HG03280 (cell line): ENCODE measurements around the gene DTYMK.
"Not testable (repeated sequence)": the region's sequence is repeated elsewhere in the genome, so short reads cannot be mapped to it uniquely, and the experiment has no call there.

Experiments used
- ATAC-seq: cut with Tn5 transposase; IDR thresholded peaks from one replicate; pipeline ENCODE4 v1.9.1; 2021; ENCODE audit warnings: mild to moderate bottlenecking, moderate library complexity; ENCODE audit not compliant: unreplicated experiment

The DTYMK gene, protein sequence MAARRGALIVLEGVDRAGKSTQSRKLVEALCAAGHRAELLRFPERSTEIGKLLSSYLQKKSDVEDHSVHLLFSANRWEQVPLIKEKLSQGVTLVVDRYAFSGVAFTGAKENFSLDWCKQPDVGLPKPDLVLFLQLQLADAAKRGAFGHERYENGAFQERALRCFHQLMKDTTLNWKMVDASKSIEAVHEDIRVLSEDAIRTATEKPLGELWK

GRCh38 chr2:241686650-241687425 is at the start of gene DTYMK:
Gene DTYMK (minus strand): TSS chr2:241686815. CDS start chr2:241686783, 32 bp downstream.
- peak; percentile 94 for ATAC-seq

- no peak for ATAC-seq
These were observed 49.5 kb upstream of the DTYMK start for GRCh38 chr2:241736111-241736510.

DNA sequence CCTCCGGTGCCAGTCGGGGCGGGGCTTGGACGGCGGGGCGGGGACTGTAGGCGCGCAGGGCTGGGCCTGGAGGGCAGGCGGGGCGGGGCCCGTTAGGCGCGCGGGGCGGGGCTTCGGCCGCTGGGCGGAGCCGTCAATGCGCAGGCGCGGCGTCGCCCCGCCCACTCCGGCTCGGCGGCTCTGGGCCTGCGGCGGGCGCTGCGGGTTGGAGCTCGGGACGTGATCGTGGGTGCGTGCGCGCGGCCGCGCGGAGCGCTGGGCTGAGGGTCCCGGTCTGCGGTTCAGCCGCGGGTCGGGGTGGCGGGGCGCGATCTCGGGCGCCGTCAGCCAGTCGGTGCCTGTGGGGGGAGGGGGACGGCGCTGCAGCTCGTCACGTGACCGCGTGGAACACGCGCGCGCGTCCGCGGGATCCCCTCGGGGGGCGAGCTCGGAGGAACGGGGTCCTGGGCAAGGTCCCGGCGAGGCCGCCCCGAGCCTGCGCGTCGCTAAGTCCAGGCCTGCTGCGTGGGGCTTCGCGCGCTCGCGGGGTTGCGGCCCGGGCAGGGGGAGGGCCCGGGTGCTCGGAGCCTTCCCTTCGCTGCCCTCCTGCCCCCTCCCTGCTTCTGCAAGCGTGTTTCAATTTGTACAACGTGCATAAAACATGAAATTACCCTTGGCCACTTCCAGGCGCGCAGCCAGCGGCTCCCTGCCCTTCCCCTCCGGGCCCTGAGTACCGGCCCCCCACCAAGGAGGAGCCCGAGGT is 48.0 kb upstream of the DTYMK start, which contains the start of gene D2HGDH:
D2HGDH (plus strand) TSS at position 164 of the 742 bp plus-strand sequence. CDS start 595 bp downstream, outside the sequence.
- ATAC-seq = peak; percentile 88

- no peak for ATAC-seq
These were observed 47.5 kb upstream of the DTYMK start for GRCh38 chr2:241734208-241734466.

- ATAC-seq = no peak
These were observed 47.0 kb upstream of the DTYMK start for GRCh38 chr2:241733391-241734207.

DNA sequence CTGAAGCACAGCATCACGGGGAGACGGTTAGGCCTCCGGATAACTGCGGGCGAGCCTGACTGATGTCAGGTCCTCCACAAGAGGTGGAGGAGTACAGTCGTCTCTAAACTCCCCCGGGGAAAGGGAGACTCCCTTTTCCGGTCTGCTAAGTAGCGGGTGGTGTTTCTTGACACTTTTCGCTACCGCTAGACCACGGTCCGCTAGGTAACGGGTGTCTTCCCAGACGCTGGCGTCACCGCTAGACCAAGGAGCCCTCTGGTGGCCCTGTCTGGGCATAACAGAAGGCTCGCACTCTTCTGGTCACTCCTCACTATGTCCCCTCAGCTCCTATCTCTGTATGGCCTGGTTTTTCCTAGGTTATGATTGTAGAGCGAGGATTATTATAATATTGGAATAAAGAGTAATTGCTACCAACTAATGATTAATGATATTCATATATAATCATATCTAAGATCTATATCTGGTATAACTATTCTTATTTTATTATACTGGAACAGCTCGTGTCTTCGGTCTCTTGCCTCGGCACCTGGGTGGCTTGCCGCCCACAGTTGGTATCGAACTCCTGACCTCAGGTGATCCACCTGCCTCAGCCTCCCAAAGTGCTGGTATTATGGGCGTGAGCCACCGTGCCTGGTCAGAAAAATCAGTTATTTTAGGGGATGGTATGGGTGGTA is 46.0 kb upstream of the DTYMK start:
- ATAC-seq = not testable (repeated sequence)

DNA sequence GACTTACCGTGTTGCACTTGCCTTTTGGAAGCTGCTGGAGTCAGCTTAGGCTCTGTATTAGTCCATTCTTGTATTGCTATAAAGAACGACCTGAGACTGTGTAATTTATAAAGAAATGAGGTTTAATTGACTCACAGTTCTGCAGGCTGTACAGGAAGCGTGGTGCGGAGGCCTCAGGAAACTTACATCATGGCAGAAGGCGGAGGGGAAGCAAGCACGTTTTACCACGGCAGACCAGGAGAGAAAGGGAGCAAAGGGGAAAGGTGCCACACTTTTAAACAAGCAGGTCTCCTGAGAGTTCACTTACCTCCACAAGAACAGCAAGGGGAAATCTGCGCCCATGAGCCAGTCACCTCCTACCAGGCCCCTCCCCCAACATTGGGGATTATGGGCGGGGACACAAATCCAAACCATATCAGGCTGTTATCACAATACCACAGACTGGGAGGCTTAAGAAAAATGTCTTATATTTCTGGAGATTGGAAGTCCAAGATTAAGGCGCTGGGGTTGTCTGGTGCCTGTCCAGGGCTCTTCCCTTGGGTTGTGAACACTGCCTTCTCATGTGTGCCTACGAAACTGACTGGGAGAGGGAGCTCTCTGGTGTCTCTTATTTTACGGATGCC is 44.2 kb upstream of the DTYMK start:
- ATAC-seq = no peak

DNA sequence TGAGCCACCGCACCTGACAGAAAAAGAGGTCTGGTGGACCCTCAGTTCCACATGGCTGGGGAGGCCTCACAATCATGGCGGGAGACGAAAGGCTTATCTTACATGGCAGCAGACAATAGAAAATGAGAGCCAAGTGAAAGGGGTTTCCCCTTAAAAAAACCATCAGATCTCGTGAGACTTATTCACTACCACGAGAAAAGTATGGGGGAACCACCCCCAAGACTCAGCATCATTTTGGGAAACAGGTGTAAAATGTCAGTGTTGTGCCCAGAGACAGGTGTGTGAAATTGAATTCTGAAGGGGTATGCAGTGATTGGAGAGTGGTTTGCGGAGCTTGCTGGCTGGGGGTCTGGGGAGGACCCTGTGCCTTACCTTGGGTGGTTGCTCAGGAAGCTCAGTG is 43.3 kb upstream of the DTYMK start:
- no peak for ATAC-seq

DNA sequence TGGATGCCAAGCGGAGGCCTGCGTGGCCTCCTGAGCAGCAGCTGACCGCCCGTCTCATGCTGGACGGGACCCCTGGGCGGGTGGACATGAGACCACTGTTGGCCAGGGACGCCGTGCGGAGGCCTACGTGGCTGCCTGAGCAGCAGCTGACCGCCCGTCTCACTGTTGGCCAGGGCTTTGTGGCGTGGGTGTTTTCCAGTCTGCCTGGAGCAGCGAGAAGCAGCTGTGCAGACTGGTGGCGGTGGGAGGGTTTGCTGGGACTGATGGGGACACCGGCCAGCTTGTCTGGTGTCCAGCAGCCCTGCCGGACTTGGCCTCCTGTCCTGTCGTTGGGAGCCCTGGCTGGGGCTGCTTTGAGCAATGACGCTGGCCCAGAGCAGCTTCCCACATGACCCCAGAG is 42.0 kb upstream of the DTYMK start:
- no peak for ATAC-seq

DNA sequence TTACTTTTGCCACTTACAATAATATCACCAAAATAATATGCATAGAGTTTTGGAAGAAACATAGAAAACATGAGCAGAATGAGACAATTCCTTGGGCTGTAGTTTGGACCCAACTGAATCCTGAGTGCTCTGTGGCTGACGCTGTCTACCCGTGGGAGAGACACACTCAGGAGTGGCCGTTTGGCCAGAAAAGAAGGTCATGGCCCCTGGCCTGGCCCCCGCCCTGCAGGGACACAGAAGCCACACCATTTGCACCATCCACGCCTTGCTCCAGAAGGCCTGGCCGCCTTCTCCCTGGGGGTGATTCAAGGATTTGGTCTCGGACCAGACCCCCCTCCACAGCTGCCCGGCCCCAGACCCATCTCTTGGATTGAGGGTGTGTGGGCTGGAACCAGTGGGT is 41.4 kb upstream of the DTYMK start:
- ATAC-seq = no peak

GRCh38 chr2:241726459-241726858 is 39.8 kb upstream of the DTYMK start:
- no peak for ATAC-seq

DNA sequence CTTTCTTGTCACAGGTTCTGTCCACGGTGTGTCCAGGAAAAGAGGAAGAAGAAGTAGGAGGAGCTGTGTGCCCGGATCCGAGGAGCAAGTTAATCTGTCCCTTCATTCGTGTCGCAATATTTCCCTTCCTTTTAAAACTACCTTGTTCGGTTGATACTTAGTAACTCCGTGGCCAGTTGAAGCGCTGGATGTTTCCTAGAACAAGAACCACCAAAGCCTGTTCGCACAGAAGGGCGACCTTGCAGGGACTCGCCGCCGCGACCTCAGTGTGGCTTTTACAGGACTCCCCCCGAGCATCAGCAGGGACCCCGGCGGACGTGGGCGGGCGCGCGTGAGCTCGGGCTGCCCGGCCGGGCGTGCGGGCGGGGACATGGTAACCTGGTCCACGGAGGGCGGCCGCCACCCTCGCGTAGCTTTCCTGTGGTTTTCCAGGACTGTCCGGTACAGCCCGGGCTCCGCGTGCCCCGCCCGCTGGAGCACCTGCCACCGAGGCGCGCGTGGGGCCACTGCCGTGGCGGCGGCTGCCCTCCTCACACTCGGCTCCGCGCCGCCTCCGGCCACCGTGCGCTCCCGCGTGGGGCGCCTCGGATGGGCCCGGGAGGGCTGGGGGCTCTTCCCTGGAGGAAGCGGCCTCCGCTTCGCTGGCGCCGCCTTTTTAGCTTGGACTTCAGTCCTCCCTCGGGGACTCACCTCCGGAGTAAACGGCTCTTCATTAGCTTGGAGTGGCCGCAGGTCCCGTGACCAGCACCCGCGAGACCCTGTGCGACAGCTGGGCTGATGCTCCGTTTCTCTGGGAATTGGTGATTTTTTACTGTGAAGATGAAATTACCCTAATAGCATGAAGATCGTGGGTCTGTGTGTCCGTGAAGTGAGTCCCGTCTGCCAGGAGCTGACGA is 38.6 kb upstream of the DTYMK start:
- ATAC-seq = no peak

- ATAC-seq = no peak
These were observed 37.8 kb upstream of the DTYMK start for GRCh38 chr2:241724259-241724974.

DNA sequence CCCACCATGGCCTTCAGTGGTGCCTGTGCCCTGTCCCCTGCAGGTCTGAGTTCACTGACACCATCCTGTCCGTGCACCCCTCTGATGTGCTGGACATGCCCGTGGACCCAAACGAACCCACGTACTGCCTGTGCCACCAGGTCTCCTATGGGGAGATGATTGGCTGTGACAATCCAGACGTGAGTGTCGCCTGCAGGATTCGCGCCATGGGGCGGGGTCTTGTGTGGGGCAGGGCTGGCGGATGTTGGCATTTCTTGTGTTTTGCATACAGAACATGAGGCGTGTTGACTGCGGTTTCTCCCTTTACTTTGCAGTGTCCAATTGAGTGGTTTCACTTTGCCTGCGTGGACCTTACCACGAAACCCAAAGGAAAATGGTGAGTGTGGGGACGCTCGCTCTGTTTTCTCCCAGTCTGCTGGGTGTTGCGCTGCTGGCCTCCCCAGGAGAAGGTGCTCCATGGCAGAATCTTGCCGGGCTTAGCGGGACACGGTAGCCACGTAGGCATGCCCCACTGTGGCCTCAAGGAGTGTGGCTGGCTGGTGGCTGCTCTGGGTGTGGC is 36.4 kb upstream of the DTYMK start:
- ATAC-seq = no peak

DNA sequence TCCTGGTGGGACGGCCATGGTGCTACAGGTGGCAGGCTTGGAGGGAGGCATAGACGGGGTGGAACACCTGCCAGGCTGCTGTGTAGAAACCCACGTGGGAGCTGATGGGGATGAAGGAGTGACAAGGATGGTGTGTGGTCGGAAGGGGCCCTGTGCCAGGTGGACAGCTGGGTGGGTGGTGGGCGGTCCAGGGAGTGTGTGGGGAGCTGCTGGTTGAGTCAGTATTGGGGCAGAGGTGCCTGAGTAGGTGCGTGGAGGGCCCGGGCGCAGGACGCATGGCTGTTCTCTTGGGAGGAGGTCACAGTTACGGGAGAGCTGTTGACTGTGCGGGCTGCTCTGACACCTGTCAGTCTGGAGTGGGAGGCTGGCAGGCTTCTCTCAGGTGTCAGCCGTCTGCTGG is 35.2 kb upstream of the DTYMK start:
- no peak for ATAC-seq

GRCh38 chr2:241720560-241720959 is 33.9 kb upstream of the DTYMK start:
- no peak for ATAC-seq

DNA sequence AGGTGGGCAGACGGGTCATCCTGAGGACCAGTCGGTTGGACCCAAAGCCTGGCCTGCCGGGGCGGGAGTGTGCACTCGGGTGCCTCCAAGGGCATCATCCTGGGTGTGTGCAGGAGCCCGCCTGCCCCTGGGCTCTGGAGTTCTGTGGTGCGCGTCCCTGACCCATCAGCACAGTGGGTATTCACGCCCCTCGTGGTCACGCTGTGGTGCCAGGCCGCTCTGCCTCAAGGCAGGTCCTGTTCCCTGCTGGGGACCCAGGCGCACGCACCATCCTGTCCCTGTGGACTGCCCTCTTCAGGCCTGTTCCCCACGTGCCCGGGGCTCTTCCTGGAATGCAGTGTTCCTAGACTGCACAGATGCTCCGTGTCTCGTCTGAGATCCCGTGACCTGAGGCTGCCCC is 33.5 kb upstream of the DTYMK start:
- ATAC-seq = no peak

DNA sequence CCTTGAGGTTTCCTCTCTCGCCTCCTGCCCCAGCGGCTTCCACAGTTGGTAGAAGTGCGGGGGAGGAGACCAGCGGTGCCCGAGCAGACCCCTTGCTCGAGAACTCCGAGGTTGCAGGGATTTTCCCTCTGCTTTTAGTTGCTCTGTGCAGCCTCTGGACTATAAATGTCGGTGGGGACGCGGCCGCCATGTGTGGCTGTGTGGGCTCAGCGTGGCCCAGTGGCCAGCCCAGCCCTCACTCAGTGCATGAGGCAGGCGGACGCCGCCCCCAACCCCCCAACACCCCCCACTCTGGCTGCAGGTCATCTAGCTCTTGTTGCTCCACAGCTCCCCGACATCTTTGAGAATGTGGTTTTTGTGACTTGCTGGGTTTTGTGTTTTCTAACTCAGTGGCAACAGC is 32.5 kb upstream of the DTYMK start:
- no peak for ATAC-seq
